HG03025 (cell line): Measurements from ENCODE around the gene AFF4.
"Not testable (repeated sequence)": the region's sequence is repeated elsewhere in the genome, so short reads cannot be mapped to it uniquely, and the experiment has no call there.

ENCODE experiments used
- ATAC-seq: cut with Tn5 transposase; IDR thresholded peaks from one replicate; pipeline ENCODE4 v1.9.1; 2021; ENCODE audit warnings: mild to moderate bottlenecking, moderate library complexity; ENCODE audit not compliant: unreplicated experiment, low FRiP score

Gene AFF4

DNA sequence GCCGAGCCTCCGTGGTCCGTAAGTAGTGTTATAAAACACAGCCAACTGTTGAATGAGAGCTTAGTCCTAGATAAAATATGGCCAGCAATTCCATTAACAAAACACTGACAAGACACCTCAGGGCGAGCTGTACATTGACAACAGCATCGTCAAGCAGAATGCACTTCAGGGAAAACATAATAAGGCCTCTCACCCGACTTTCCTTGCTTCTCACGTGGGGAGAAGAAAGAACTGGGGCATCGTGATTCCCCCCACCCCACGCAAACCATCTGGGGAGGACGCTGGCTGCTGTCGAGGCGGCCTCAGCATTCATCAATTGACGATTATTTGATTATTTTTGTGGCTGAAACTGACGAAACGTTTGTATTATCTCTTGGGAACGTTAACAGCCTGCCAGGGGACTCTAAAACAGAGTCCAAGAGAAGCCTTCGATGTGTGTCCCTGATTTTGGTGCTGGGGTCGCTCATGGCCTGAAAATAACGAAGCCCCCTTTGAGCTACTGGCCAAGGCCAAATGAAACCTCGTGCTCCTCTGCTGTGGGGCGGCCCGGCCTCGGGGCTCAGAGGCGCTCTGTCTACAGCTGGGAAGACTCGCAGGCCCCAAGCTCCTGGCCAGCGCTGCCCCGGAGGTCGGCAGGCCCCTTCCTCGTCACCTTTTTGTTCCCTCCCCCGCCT, 97.6 kb downstream of the AFF4 start:
- no peak for ATAC-seq

DNA sequence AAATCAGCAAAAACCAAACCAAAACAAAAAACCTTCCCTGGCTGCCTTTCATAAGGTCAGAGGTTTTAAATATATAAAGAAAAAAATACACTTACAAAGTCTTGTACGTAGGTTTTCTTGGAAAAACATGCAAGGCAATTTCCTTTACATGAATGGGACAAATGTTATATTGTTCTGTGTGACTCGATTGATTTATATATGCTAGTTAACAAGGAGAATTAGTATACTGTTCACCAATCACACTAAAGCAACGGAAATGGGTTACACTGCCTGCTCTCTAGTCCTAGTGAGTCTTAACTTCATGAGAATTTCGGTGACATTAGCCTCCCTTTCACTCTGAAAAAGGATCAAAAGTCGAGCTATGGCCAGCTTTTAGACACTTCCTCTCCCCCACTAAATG, 102.7 kb downstream of the AFF4 start:
- ATAC-seq = no peak

DNA sequence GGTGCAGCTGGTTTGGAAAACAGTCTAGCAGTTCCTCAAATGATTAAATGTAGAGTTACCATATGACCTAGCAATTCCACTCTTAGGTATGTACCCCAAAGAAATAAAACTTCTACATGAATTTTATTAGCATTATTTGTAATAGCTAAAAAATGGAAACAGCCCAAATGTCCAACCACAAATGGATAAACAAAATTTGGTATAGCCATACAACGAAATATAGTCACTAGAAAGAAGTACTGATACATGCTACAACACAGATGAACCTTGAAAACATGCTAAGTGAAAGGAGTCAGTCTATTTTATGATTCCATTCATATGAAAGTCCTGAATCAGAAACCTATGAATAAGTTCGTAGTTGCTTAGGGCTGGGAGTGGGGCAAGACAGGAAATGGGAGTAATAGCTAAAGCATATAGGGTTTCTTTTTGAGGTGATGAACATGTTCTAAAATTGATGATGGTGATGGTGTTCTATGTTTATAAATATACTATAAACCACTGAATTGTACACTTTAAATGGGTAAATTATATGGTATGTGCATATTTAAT, 103.5 kb downstream of the AFF4 start:
- no peak for ATAC-seq

DNA sequence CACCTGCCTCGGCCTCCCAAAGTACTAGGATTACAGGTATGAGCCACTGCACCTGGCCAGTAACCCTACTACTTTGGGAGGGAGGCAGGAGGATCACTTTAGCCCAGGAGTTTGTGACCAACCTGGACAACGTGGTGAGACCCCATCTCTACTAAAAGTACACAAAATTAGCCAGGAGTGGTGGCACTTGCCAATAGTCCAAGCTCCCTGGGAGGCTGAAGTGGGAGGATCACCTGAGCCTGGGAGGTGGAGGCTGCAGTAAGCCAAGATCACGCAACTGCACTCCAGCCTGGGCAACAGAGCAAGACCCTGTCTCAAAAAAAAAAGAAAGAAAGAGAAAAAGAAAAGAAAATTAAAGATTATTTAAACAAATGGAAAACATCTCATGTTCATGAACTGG, 107.4 kb downstream of the AFF4 start:
- ATAC-seq = no peak

DNA sequence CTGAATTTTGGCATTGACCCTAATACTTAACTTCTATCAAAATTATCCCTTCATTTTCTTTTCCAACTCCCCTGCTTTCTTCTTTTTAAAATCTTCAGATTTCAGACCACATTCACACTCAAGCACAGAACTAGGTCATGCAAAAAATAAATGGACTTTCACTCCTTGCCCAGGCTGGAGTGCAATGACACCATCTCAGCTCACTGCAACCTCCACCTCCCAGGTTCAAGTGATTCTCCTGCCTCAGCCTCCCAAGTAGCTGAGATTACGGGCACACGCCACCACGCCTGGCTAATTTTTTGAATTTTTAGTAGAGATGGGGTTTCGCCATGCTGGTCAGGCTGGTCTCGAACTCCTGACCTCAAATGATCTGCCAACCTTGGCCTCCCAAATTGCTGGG, 108.4 kb downstream of the AFF4 start:
- not testable (repeated sequence) for ATAC-seq

DNA sequence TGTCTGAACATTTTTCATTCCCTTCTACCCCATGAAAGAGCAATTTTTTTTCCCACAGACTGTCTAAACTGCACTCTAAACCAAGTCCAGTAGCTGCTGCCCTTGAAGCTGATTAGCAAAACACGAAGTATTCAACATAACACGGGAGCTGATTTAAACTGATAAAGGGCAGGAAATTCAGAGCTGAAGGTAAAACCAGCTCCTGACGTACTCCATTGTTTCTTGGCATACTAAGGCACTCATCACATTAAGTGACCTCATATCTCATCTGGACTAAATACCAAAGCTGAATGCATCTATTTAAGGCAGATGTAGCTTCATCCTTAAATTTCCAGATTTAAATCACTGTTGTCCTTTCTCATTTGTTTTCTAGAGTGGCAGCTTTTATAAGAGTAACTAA, 109.1 kb downstream of the AFF4 start:
- no peak for ATAC-seq

DNA sequence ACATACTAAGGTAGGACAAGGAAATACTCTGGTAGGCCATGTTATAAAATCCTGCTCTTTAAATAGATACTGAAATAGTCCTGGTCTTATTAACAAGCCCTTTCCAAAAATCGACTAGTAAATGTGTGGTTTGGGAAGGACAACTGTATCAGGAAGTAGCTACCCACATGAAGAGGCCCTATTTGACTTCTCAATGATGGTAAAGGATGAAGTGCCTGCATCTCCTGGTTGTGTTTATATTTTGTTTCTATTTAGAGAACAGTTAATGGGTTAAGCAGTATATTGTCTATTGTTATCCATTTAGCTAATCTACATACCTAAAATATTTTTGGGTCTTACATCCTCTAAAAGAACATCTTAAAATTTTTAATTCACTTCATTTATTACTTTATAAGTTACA, 109.6 kb downstream of the AFF4 start:
- no peak for ATAC-seq

DNA sequence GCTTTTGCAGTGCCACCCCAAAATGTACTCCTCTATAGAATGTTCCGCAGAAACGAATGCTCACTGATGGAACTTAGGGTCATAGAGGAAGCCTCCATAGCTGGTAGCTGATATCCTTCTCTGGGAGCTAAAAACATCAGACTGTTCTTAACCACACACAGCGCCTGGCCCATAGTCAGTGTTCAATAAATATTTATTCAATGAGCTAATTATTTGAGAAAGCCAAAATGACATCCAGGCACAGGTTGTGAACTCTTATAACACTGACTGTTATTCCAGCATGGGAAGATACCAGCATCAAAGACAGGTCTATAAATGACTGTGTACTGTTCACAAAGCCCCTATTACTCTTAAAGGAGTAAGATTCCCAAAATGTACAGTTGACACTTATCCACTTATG, 110.1 kb downstream of the AFF4 start:
- ATAC-seq = no peak

DNA sequence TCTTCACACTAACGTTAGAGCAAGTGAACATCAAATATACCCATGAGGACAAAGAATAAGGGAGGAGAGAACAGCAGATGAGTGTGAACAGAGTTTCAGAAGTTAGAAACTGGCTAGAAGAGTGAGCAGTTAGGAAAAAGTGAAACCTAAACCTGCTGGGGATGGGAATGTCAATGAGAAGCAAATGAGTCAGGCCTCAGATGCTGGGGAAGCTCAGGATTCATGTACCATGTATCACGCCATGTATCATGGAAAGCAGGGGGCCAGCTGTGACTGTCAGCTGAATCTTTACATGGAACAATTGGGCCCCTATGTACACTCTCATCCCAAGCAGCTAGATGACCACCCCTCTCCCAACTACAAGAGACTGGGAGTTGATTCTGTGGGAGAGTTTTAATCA, 113.4 kb downstream of the AFF4 start:
- ATAC-seq = no peak

DNA sequence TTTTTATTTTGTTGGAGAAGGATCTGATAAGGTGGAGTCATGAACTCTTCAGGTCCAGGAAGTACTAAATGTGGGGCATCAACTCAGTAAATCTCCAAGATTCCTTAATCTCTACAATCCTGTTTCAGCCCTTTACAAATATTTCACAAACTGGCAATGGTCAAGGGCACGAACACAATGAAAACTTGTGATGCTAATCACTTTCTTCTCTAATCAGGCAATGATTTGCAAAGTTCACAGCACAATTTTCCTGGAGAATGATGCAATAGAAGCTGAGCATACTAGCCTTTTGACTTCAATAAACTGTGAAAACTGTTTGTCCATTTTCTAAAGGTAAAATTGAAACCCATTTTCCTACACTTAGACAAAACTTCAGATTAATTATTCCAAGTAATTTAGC, 114.1 kb downstream of the AFF4 start:
- no peak for ATAC-seq

DNA sequence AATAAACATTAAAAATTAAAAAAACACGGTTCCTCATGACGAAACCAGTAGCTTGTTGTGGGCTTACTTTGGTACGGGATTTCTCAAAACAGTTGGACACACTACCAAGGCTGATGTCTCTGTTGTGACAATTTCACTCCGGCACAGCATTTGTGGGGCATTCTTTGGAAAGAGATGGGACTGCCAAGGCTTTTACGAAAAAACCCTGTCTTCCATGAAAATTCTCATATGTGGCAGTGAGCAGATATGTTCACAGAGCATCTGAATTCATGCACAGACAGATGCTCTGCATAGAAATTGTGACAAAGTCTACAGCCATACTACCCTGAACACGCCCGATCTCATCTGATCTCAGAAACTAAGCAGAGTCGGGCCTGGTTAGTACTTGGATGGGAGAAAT, 115.2 kb downstream of the AFF4 start:
- no peak for ATAC-seq

DNA sequence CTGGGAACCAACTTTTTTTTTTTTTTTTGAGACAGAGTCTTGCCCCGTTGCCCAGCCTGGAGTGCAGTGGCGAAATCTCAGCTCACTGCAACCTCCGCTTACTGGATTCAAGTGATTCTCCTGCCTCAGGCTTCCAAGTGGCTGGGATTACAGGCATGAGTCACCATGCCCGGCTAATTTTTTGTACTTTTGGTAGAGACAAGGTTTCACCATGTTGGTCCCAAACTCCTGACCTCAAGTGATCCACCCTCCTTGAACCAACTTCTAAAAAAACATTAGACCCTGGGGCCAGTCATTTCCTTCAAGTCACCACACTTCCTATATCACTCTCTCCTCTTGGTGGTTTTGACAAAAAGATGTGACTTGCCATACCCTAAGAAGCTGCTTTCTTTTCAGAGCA, 122.1 kb downstream of the AFF4 start:
- no peak for ATAC-seq

DNA sequence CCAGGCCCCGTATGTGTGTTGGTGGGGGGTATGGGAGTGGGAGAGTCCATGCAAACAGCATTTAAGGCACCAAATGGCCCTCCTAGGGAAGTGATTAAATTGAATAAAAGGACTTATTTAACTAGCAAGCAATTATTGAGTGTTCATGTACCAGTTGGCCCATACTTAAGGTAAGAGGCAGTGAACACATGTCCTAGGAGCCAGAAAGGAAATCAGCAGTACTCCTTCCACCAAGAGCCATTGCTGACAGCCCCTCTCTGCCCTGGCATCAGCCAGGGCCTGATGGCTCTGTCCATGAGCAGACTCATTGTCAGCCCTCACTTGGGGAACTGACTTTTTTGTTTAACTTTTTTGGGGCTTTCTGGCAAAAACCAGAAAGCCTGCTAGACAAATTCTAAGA, 122.5 kb downstream of the AFF4 start:
- no peak for ATAC-seq

DNA sequence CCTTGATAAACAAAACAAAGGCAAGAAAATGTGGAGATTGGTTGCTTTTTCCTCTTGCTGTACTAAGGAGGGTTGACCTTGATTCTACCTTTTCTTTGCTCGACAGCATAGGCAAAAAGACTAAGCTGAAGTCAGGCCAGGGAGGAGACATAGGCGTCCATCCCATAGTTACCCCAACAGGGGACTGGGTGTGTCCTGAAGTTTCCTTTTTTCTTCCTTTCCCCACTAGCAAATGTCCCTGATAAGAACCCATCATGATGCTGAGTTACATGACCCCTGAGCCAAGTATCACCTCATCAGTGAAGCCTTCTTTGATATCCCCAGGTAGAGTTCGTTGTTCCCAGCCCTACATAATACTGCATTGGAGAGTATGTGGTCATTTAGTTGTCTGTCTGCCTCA, 123.1 kb downstream of the AFF4 start:
- no peak for ATAC-seq

DNA sequence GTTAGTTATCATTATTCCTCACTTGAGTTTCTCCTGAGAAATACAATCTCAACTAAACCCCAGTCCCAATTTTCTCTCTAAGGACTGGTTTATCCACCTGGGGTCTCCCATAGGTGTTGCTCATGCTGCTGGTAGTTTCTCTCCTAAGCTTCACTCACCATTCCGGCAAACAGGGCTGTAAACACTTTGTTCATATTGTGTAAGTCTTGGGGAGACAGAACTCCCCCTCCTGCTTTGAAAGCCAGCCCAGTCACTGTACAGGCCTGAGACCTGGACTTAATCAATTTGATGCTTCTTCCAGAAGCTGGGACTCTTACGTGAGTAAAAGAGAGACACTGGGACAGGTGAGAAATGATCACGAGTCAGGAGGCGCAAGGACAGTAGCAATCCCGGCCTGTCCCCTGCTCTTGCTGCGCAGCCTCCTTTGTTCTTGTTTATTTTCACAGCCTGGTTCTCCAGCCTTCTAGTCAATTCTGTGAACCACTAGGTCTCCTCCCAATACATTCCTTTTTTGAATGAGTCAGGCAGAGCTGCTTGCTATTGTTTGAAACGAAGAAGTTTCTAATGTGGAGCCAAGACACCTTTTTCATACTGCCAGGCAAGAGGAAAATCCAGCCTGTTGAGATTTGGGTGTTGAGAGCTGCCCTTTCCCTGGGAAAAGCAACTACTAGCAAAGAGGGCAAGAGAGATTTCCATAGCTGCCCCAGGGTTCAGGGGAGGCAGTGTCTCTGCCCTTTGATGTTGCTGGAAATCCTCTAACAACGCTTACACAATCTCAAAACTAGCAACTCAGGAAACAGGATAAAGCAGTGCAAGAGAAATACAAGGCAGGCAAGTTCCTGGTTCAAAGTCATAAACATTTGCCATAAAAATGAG, 123.8 kb downstream of the AFF4 start:
- no peak for ATAC-seq

DNA sequence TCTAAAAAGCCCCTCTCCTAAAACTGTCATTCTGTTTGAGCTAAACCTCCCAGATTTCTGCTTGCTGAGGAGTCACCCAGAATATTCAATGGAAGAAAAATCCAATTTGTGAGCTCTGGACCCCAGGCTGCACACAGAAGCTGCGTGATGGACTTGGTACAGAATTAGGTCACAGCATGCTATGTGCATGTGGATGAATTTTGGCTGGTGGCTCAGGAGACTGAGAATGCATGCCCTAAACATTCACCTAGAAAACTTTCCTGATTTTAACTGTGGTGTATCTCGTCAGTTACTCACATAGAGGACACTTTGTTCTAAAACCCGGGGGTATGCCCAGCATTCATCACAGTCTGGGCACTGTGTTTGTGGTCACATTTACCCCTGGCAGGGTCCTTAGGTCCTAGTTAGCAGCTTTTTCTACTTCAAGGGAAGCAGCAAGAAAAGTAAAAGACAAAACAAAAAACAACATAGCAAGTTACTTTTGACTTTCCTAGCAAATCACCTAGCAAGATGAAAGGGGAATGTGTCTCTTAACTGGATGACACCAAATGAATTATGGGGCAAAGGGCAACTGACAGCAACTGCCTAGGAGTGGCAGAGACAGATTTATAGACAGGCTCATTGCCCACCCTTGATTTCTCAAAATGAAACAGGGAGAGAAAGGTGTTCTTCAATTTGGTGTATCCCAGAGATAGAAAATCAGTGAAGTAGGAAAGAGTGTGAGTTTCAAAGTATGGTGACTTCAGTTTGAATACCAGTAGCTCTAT, 124.7 kb downstream of the AFF4 start:
- no peak for ATAC-seq

DNA sequence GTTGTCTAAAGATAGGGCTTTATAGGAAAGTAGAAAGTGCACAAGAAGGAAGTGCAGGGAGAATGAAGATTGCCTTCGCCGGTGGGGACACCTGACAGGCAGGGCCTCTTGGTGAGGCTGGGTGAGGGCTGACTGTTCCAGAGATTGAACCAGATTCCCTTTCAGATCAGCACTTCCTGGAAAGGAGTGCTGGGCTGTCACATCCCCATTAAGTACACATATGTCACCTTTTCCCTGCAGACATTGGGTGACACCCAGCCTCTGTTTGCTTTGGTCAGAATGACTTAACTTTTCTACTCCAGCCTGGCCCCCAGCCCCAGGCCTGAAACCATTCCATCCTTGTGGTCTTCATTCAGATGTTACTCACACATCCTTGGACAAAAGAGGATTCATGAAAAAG, 125.6 kb downstream of the AFF4 start:
- no peak for ATAC-seq

DNA sequence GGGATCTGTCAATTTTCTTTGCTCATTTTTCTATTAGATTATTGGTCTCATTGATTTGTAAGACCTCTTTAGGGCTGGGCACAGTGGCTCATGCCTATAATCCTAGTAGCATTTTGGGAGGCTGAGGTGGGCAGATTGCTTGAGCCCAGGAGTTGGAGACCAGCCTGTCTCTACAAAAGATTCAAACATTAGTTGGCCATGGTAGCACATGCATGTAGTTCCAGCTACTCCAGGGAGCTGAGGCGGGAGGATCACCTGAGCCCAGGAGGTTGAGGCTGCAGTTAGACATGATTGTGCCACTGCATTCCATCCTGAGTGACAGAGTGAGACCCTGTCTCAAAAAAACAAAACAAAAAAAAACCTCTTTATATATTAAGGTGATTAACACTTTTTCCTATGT, 126.6 kb downstream of the AFF4 start:
- no peak for ATAC-seq

DNA sequence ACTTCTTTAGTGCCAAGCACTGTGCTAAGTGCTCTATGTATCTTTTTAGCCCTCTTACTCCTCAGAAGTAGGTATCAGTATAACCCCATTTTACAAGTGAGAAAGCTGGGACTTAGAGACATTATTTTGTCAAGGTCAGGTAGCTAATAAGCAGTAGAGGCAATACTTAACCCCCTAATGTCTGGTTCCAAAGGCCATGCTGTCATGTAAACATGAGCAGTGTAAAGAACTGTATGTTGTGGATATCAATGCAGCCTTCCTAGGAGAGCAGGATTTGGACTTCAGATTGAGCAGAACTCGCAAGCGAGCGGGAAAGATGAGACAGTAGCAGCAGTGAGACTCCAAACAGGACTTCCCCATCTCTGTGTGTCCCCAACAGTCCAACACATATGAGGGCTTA, 129.4 kb downstream of the AFF4 start:
- no peak for ATAC-seq

DNA sequence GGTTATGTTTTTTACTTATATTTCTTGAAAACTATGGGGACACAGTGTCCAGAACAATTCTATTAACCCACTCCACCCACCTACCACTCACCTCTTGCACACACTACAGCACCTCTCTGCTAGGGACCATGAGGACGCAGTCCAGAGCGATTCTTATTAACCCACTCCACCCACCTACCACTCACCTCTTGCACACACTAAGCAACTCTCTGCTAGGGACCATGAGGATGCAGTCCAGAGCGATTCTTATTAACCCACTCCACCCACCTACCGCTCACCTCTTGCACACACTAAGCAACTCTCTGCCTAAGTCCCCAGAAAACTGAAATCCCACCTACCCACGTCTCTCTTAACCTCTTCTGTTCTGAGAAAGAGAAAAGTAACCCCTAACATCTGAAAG, 130.8 kb downstream of the AFF4 start:
- no peak for ATAC-seq
